GM12873 (cell line): ENCODE measurements around the gene NDUFA13.

ENCODE experiments used
- CTCF ChIP-seq: IDR thresholded peaks from 2 replicates; pipeline ENCODE4 v1.5.1; 2012; ENCODE audit warnings: low read depth, mild to moderate bottlenecking, moderate library complexity, low read length, control low read depth; ENCODE audit not compliant: insufficient read depth; ENCODE audit errors: missing control alignments

NDUFA13 gene

DNA sequence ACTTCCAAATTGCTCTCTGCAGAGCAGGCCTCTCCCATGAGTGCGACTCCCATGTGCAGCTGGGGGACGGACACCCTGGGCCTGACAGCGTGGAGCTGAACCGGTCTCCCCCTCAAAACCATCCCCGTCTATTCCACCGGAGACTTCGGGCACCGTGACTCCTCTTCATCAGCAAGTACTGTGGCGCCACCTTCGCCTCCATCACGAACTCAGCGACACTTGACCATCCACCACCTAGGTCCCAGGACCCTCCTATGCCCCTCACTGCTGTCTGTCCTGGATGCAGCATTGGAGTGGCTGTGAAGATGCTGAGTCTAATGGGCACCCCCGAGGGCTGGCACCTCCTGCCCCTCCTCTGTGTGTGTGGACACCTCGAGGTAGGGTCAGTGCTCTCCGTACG, 42.6 kb downstream of the NDUFA13 start:
- TF ChIP-seq CTCF, result no peak

DNA sequence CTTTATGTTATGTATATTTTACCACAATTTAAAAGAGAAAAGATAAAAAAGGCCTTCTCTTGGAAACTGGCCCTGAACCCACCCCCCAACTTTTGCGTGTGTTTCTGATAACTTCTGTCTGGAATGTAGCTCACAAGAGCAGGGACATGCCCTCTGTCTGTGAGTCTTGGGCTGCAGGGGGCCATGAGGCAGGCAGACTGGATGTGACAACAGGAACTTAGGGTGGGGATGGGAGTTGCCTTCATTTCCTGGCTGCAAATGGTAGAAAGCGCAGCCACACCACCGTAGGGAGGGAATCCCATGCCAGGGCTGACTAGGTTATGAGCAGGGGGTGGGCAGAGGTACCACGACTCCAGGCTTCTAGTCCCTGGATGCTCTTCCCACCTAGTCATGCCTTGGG, 43.9 kb downstream of the NDUFA13 start:
- TF ChIP-seq CTCF, result no peak

- peak; percentile 1 for TF ChIP-seq CTCF
Observed at GRCh38 chr19:19561946-19562664, 46.1 kb downstream of the NDUFA13 start.

DNA sequence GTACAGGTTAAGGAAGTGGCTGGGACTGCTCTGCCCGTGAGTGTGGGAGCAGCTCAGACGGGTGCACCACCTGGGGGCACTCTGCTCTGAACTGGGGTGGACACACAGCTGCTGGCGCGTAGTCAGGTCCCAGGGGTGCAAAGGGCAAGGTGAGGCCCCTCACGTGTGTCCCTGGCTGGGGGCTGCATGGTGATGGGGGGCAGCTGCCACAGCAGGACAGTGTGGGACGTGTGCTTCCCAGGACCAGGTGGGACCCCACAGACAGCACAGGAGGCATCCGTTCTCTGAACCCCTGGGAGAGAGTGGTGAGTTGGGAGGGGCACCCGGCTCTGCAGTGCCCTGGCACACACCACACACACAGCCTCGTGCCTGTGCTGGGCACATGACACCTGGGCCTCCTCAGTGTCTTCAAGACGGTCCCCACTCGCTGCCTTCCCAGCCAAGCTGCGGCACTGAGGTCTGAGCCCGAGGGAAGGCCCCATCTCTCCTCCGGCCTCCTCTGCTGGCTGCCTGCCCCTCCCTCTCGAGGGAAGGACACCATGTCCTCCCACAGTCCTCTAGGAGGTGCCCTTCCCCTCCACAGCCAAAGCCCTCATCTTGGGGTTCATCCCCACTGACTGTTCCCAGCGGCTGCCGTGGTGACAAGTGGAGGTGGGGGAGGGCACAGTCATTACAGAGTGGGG, 46.8 kb downstream of the NDUFA13 start:
- TF ChIP-seq CTCF, result no peak

GRCh38 chr19:19563348-19563848, 47.4 kb downstream of the NDUFA13 start:
- no peak for TF ChIP-seq CTCF

DNA sequence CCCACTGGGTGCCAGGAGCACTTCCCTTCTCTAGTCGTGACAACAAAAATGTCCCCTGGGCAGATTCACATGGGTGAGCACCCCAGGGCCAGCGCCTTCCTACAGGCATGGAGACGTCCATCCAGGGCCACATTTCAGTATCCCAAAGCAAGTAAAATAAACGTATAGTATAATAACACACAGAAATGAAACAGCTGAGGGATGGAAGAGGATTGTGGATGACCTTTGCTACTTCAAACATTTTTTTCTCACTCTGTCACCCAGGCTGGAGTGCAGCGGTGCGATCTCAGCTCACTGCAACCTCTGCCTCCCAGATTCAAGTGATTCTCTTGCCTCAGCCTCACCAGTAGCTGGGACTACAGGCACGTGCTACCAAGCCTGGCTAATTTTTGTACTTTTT, 50.3 kb downstream of the NDUFA13 start:
- no peak for TF ChIP-seq CTCF

DNA sequence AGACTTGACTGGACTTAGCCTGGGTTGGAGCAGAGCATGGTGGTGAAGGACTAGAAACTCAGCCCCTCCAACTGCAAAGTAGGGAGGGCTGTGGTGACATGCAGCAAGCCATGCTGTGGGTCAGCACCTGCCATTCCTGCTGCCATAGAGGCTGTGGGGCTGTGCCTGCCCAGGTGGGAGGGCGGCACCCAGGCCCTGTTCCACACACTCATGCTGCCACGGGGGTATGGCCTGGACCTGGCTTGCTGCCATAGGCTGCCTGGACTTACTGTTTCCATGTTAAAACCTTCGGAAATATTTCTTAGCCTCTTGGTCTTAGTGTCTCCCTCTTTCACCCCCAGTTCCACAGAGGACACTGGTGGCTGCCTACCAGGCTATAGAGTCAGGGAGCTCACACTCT, 51.4 kb downstream of the NDUFA13 start:
- TF ChIP-seq CTCF, result no peak
